NCI-H2196 (cell line): Measurements from ENCODE around the gene APOLD1.
A peak's percentile ranks its signal among the peaks of the same experiment; 100 is the strongest.
"Not testable (repeated sequence)": the region's sequence is repeated elsewhere in the genome, so short reads cannot be mapped to it uniquely, and the experiment has no call there.

Experiments
- DNase-seq: peaks from one replicate; lab custom pipeline; 2025; ENCODE audit not compliant: unreplicated experiment; lab: John Stamatoyannopoulos, UW

Gene APOLD1

DNA sequence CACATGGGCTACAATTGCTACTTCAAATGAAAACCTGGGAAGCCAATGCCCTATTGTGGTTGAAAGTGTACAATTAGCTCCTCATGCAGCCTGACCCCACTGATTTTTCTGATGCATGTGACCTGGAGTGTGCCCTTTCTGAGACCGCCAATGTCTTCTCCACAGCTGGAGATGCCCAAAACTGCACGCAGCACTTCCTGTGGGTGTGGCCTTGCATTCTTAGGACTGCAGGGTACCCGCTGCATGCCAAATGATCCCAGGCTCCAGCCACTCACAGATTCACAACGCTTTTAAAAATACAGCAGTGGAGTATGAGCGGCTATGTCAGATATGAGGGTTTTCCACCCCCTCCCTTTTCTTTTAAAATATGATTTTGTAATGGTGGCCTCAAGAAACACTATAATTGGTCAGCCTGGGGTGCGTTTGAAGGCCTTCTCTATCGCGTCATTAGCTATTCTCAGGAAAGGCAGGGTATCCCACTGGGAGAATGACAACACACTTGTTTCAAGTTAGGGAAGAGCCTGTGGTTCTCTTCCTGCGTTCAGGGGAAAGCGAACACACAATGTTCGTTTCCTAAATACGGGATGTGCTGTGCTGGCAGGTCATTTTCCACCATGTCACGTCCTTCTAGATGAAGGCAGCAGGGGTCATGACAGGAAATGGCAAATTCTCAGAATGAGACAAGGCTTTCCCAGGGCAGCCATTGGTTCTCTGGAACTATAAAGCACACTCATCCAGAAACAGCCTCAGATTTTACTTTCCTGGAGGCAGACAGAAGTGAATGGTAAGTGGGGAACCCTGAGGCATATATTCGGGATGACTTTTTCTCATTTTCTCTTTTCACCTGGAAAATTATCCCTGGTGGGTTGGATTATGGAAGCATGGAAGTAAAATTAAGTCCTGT lies at the start of gene APOLD1:
APOLD1 (plus strand) TSS at position 749 of the 904 bp plus-strand sequence; CDS start at position 782, 33 bp downstream.
- no peak for DNase-seq

DNA sequence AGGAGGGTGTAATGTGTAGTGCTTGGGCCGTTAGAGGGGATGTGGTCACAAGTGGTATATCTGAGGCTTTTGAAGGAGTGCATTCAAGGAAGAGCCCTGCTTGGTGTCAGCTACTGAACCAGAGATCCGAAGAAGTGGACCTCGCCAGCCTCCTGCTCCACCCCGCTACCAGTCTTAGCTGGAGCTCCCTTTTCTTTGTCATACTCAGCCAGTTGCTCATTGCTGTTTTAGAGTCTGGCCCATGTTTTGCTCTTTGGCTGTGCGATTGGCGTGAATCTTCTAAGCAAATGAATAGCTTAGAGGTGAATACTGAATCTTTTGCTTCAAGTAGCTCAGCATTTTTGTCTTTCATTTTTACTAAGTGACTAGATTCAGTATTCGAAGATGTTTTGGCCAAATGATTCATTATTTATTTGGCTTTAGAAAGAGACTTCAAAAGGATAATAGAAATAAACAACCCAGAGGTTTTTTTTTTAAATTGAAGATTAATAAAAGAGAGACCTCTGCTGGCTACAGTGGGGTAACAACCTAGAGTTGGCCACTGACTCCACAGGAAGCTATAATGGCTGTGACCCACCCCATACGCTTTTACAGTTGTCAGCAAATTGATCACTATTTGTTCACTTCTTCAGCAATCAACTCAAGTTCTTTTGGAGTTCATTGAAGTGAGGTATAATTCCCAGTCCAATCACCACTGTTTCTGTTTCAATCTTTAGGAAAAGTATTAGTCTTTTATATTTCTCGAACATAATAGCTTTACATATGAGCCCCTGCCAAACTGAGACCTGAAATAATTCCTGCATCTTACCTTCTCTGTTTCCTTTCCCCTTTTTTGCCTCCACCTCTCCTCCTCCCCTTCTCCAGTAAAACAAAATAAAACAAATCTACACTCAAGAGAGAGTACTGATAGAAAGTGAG lies 48.4 kb upstream of the APOLD1 start:
- DNase-seq, result no peak

- DNase-seq, result not testable (repeated sequence)
Measured at GRCh38 chr12:12738152-12738551, 47.3 kb upstream of the APOLD1 start.

GRCh38 chr12:12741660-12742059 lies 43.8 kb upstream of the APOLD1 start:
- no peak for DNase-seq

- DNase-seq, result no peak
Measured at GRCh38 chr12:12744546-12745305, 40.7 kb upstream of the APOLD1 start.

GRCh38 chr12:12745576-12746211 lies 39.8 kb upstream of the APOLD1 start:
- no peak for DNase-seq

- DNase-seq, result no peak
Measured at GRCh38 chr12:12747278-12747677, 38.2 kb upstream of the APOLD1 start.

GRCh38 chr12:12748044-12748443 lies 37.4 kb upstream of the APOLD1 start:
- DNase-seq, result no peak

GRCh38 chr12:12749433-12749832 lies 36.0 kb upstream of the APOLD1 start:
- no peak for DNase-seq

- DNase-seq, result no peak
Measured at GRCh38 chr12:12755923-12756322, 29.5 kb upstream of the APOLD1 start.

DNA sequence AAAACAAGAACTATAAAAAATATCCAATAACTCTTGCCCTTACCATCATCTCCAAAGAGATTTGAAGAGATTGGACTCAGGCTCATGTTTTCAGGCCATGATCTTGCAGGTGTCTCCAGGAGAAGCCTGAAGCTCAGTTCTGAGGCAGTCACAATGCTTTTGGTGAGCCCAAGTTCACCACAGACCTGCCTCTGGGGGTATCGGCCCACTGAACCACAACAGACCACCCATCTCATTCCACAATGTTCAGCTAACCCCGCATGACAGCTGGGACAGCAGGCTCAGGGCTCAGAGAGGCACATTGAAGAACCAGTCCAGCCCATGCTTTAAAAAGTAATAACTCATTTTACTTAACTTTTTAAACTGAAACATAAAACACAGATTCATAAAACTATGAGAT lies 28.3 kb upstream of the APOLD1 start:
- DNase-seq, result no peak

GRCh38 chr12:12759234-12759915 lies 26.1 kb upstream of the APOLD1 start:
- DNase-seq, result no peak

GRCh38 chr12:12764824-12765223 lies 20.6 kb upstream of the APOLD1 start:
- no peak for DNase-seq

- DNase-seq, result no peak
Measured at GRCh38 chr12:12770262-12770661, 15.2 kb upstream of the APOLD1 start.

DNA sequence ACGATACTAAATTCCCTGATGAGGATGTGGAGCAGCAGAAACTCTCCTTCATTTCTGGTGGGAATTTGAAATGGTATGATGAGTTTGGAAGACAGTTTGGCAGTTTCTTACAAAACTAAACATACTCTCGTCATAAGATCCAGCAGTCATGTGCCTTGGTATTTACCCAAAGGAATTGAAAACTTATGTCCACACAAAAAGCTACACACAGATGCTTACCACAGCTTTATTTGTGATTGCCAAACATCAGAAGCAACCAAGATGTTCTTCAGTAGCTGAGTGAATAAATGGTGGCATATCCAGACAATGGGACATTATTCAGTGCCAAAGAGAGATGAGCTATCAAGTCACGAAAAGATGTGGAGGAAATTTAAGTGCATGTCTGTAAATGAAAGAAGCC lies 10.7 kb upstream of the APOLD1 start:
- no peak for DNase-seq

GRCh38 chr12:12776261-12776660 lies 9.2 kb upstream of the APOLD1 start:
- peak; percentile 43 for DNase-seq

GRCh38 chr12:12777092-12777491 lies 8.4 kb upstream of the APOLD1 start:
- no peak for DNase-seq

GRCh38 chr12:12779007-12779406 lies 6.5 kb upstream of the APOLD1 start:
- DNase-seq, result no peak

- DNase-seq, result peak; percentile 37
Measured at GRCh38 chr12:12779529-12779928, 5.9 kb upstream of the APOLD1 start.

DNA sequence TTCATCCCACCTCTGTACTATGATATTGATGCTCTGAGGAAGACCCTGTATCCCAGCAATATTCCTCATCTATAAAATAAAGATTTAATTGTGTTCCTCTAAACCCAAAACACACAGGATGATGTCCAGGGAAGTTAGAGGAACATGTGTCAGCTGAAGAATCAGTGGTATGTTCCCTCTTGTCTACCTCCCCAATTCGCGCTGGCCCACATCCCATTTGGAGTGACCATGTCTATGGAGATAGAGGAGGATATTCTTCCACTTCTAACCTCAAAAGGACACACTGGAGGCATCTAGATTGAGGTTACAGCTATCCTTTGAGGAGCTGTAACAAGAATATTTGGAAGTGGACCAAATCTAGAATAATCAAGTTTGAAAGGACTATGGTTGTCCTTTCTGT lies 1.3 kb upstream of the APOLD1 start:
- DNase-seq, result no peak
